Measurements from ENCODE around the gene SAMM50.

- no peak for TF ChIP-seq MAX (IDR thresholded peaks at IDR 0.05)
- TF ChIP-seq TAF1 (conservative IDR thresholded peaks at IDR 0.05): no peak
- no peak for TF ChIP-seq CTCF (IDR thresholded peaks at IDR 0.05; ENCODE audit: low read depth, low read length, missing input control)
- TF ChIP-seq GABPA (IDR thresholded peaks at IDR 0.05 in 1 of 2, conservative IDR thresholded peaks at IDR 0.05 in 1 of 2): no peak
- TF ChIP-seq REST (IDR thresholded peaks at IDR 0.05): no peak
- no peak for TF ChIP-seq ATF3 (IDR thresholded peaks at IDR 0.05)
- TF ChIP-seq SP1 (IDR thresholded peaks at IDR 0.05): no peak
- no peak for TF ChIP-seq JUND (IDR thresholded peaks at IDR 0.05)
- TF ChIP-seq RXRA (IDR thresholded peaks at IDR 0.05): no peak
- TF ChIP-seq FOXA1 (IDR thresholded peaks at IDR 0.05): no peak
- no peak for TF ChIP-seq ZBTB33 (IDR thresholded peaks at IDR 0.05)
- TF ChIP-seq NR2F2 (IDR thresholded peaks at IDR 0.05): no peak
- TF ChIP-seq YY1 (IDR thresholded peaks at IDR 0.05): no peak
- TF ChIP-seq EGR1 (IDR thresholded peaks at IDR 0.05; ENCODE audit: low read depth in 2 of 2): no peak
Observed at GRCh38 chr22:44012591-44012990, 57.3 kb downstream of the SAMM50 start.

All from liver (tissue), 3 donors.